ENCODE measurements around the gene OR10G4.
"Not testable (repeated sequence)": the region's sequence is repeated elsewhere in the genome, so short reads cannot be mapped to it uniquely, and the experiment has no call there.

The OR10G4 gene, protein sequence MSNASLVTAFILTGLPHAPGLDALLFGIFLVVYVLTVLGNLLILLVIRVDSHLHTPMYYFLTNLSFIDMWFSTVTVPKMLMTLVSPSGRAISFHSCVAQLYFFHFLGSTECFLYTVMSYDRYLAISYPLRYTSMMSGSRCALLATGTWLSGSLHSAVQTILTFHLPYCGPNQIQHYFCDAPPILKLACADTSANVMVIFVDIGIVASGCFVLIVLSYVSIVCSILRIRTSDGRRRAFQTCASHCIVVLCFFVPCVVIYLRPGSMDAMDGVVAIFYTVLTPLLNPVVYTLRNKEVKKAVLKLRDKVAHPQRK

DNA sequence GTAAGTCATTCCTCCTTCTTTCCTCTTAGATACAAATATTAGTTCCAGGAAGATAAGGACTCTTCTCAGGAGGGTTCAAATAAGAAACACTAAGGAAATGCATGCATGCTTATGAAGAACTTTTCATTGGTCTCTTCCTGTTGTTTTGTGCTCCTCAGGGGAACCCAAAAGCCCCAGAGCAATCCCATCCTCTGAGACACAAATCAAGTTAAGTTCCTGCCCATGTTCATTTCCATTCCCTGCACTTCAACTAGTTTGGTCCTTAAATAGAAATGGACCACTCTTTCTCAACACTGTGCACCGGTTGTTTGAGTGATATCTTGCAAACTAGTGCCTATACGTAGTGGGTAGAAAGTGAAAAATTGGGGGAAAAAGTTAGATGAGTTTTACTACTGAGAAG, at the start of gene OR10G4:
TSS of gene OR10G4 (plus strand) at position 301 of the 400 bp plus-strand sequence. CDS start 2,578 bp downstream, outside the sequence.
- Histone ChIP-seq H3K9me3 (ENCODE audit: control insufficient read depth, low read depth, low read length) (no peaks in the 10 kb centered on the region), H3K27me3 (ENCODE audit: control insufficient read depth, insufficient read depth, low read length) (no peaks in the 10 kb centered on the region), H3K27ac (ENCODE audit: low read length) (no peak within 1 kb of the TSS), H3K4me1 (ENCODE audit: control insufficient read depth, low read depth, low read length) (no peaks in the 10 kb centered on the region), H3K36me3 (ENCODE audit: control insufficient read depth, low read depth, low read length) (no peaks in the 10 kb centered on the region), H3K4me3 (ENCODE audit: low read length) (no peak within 1 kb of the TSS), H3K9ac (ENCODE audit: low read length) (no peak within 1 kb of the TSS)

DNA sequence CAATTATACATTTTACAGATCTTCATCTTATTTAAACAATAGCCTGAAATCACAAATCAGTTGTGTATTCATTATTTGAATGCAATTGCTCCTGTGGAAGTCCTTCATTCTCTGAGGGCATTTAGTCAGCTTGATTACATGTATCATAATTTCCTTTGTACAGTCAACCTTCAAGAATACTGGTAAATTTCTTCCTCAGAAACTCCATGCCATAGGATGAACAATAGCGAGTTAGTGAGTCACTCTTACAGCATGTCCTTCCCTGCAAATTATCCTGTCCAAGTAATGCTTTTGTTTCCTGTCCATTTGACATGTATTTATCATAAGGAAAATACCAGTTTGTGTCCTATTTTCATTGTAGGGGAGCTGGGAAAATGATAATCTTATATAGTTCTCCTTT, 39.0 kb upstream of the OR10G4 start:
- H3K27ac ChIP-seq (ENCODE audit: low read length), result no peak overlapping the region
- no peaks in the 10 kb centered on the region for H3K4me1 ChIP-seq (ENCODE audit: control insufficient read depth, low read depth, low read length)

DNA sequence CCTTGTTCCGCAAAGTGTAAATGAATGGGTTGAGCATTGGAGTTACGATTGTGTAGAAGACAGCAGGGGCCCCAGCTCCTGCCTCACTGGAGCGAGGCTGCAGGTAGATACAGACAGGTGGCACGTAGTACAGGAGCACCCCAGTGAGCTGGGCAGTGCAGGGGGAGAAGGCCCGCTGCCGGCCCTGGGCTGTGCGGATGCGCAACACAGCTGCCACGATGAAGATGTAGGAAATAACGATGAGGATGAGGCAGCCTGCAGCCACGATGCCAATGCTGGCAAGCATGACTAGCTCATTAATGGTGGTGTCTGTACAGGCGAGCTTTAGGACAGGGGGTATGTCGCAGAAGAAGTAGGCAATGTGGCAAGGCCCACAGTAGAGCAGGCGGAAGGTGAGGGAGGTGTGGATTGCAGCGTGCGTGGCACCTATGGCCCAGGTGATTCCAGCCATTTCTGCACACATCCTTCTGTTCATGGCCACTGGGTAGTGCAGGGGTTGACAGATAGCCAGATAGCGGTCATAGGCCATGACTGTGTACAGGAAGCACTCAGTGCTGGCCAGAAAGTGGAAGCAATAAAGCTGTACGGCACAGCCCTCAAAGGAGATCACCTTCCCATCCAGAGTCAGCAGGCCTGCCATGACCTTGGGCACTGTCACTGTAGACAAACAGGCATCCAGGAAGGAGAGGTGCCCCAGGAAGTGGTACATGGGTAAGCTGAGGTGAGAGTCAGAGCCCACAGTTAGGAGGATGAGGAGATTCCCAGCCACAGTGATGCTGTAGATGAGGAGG, 35.8 kb upstream of the OR10G4 start:
- Histone ChIP-seq H3K9me3 (ENCODE audit: control insufficient read depth, low read depth, low read length) (no peaks in the 10 kb centered on the region), H3K4me3 (ENCODE audit: low read length) (no peak overlapping the region), H3K9ac (ENCODE audit: low read length) (no peak overlapping the region), H3K36me3 (ENCODE audit: control insufficient read depth, low read depth, low read length) (no peaks in the 10 kb centered on the region), H3K4me1 (ENCODE audit: control insufficient read depth, low read depth, low read length) (no peaks in the 10 kb centered on the region), H3K27me3 (ENCODE audit: control insufficient read depth, insufficient read depth, low read length) (no peaks in the 10 kb centered on the region), H3K27ac (ENCODE audit: low read length) (no peak overlapping the region)

More for the DNA sequence above, 39.0 kb upstream of the OR10G4 start:
- Histone ChIP-seq H3K27me3 (ENCODE audit: control insufficient read depth, insufficient read depth, low read length) (no peaks in the 10 kb centered on the region), H3K4me3 (ENCODE audit: low read length) (no peak overlapping the region), H3K9ac (ENCODE audit: low read length) (no peak overlapping the region), H3K36me3 (ENCODE audit: control insufficient read depth, low read depth, low read length) (no peaks in the 10 kb centered on the region), H3K9me3 (ENCODE audit: control insufficient read depth, low read depth, low read length) (no peaks in the 10 kb centered on the region)

DNA sequence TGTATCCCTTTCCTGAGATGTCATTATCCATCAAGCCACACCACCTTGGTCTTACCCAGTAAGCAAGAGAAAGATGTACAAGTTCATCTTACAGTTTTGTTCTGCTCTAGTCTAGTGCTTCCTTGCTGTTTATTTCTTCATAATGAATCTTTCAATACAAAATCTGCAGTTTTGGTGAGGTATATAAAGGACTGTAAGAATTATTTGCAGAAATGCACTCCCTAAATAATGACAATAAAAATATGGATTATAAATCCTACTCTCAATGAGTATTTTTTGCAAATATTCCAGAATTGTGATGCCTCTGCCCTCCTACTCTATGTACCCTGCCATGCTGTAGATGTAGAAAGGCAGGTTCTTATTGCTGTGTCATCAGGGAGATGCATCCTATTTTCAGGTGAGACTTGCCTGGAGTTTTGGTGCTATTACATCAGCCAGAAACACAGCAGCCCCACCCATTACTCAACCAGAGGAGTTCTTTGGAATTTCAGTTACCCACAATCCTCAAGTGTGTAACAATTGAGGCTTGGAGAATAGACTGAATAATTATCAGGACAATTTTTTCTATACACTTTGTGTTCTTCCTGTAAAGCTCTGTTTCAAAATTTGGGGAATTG, 35.0 kb upstream of the OR10G4 start, which contains the start of gene OR10S1:
TSS of gene OR10S1 (minus strand) at position 51 of the 617 bp plus-strand sequence. CDS start 117 bp downstream, outside the sequence.
- Histone ChIP-seq H3K27me3 (ENCODE audit: control insufficient read depth, insufficient read depth, low read length) (no peaks in the 10 kb centered on the region), H3K4me3 (ENCODE audit: low read length) (no peak within 1 kb of the TSS), H3K9me3 (ENCODE audit: control insufficient read depth, low read depth, low read length) (no peaks in the 10 kb centered on the region), H3K27ac (ENCODE audit: low read length) (no peak within 1 kb of the TSS), H3K4me1 (ENCODE audit: control insufficient read depth, low read depth, low read length) (no peaks in the 10 kb centered on the region), H3K36me3 (ENCODE audit: control insufficient read depth, low read depth, low read length) (no peaks in the 10 kb centered on the region), H3K9ac (ENCODE audit: low read length) (no peak within 1 kb of the TSS)

DNA sequence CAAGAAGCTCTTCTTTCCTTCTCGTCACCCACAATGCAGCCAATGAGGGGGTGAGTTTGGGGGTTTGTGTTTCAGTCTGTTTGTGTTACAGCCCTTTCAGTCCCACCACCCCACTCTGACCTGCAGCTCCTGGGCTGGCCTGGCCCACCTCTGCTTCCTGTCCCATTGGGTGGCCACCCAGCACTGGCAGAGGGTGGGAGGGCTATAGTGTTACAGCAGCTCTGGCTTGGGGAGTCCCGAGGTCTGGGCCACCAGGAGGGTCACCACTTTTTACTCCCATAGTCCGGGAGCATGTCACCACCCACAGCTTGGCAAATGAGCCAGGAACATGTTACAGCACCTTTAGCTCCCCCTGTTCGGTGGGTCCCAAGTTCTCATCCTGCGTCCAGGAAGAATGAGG, 33.5 kb upstream of the OR10G4 start:
- Histone ChIP-seq H3K27ac (ENCODE audit: low read length) (no peak overlapping the region), H3K36me3 (ENCODE audit: control insufficient read depth, low read depth, low read length) (no peaks in the 10 kb centered on the region), H3K4me3 (ENCODE audit: low read length) (no peak overlapping the region), H3K9ac (ENCODE audit: low read length) (no peak overlapping the region), H3K27me3 (ENCODE audit: control insufficient read depth, insufficient read depth, low read length) (no peaks in the 10 kb centered on the region), H3K4me1 (ENCODE audit: control insufficient read depth, low read depth, low read length) (no peaks in the 10 kb centered on the region), H3K9me3 (ENCODE audit: control insufficient read depth, low read depth, low read length) (no peaks in the 10 kb centered on the region)

DNA sequence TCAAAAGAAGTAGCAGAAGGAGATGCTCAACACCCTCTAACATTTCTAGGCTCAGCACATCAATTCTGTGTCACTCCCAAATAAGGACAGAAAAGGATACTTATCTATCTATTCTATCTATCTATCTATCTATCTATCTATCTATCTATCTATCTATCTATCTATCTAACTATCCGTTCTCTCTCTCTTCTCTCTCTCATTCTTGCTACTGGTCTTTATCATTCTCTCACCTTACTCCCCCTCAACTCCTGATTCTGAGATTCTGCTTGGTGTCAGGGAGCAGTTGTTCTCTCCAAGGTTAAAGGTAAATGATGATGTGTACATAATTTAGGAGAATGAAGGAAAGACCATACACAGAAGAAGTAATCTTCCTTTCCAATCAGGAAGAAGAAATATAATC, 17.7 kb upstream of the OR10G4 start, which contains the start of gene OR10G6:
TSS of gene OR10G6 (minus strand) at position 43 of the 400 bp plus-strand sequence. CDS start at position 43, 0 bp downstream.
- H3K9me3 ChIP-seq (ENCODE audit: control insufficient read depth, low read depth, low read length), result no peaks in the 10 kb centered on the region
- no peak within 1 kb of the TSS for H3K9ac ChIP-seq (ENCODE audit: low read length)
- H3K27ac ChIP-seq (ENCODE audit: low read length), result no peak within 1 kb of the TSS
- H3K4me1 ChIP-seq (ENCODE audit: control insufficient read depth, low read depth, low read length), result no peaks in the 10 kb centered on the region
- H3K36me3 ChIP-seq (ENCODE audit: control insufficient read depth, low read depth, low read length), result no peaks in the 10 kb centered on the region
- no peaks in the 10 kb centered on the region for H3K27me3 ChIP-seq (ENCODE audit: control insufficient read depth, insufficient read depth, low read length)
- H3K4me3 ChIP-seq (ENCODE audit: low read length), result no peak within 1 kb of the TSS

DNA sequence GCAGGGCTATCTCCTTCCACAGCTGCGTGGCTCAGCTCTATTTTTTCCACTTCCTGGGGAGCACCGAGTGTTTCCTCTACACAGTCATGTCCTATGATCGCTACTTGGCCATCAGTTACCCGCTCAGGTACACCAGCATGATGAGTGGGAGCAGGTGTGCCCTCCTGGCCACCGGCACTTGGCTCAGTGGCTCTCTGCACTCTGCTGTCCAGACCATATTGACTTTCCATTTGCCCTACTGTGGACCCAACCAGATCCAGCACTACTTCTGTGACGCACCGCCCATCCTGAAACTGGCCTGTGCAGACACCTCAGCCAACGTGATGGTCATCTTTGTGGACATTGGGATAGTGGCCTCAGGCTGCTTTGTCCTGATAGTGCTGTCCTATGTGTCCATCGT, 3.0 kb downstream of the OR10G4 start:
- not testable (repeated sequence) for H3K9me3 ChIP-seq (ENCODE audit: control insufficient read depth, low read depth, low read length); H3K36me3 ChIP-seq (ENCODE audit: control insufficient read depth, low read depth, low read length); H3K4me3 ChIP-seq (ENCODE audit: low read length); H3K9ac ChIP-seq (ENCODE audit: low read length); H3K4me1 ChIP-seq (ENCODE audit: control insufficient read depth, low read depth, low read length); H3K27ac ChIP-seq (ENCODE audit: low read length); H3K27me3 ChIP-seq (ENCODE audit: control insufficient read depth, insufficient read depth, low read length)

DNA sequence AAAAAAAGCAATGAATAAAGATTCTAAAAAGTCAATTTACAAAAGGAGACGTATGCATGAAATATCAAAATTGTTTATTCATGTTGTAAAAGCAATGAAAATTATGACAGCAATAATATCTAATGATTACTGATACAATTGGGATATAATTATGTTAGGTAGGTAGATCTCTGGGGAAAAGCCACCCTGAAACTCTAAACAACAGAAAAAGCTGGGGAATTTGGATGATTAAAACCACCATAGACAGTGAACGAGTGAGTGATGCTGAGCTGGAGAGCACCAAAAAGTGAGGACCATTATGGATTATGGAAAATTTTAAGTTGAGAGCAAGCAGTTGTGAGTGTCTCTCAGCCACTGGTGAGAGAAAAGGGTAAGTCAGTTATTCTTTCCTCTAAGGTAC, 13.7 kb downstream of the OR10G4 start, which contains the start of gene OR10G8:
TSS of gene OR10G8 (plus strand) at position 301 of the 400 bp plus-strand sequence. CDS start 2,825 bp downstream, outside the sequence.
- Histone ChIP-seq H3K9me3 (ENCODE audit: control insufficient read depth, low read depth, low read length) (no peaks in the 10 kb centered on the region), H3K4me1 (ENCODE audit: control insufficient read depth, low read depth, low read length) (no peaks in the 10 kb centered on the region), H3K27ac (ENCODE audit: low read length) (no peak within 1 kb of the TSS), H3K4me3 (ENCODE audit: low read length) (no peak within 1 kb of the TSS), H3K9ac (ENCODE audit: low read length) (no peak within 1 kb of the TSS), H3K36me3 (ENCODE audit: control insufficient read depth, low read depth, low read length) (no peaks in the 10 kb centered on the region), H3K27me3 (ENCODE audit: control insufficient read depth, insufficient read depth, low read length) (no peaks in the 10 kb centered on the region)

DNA sequence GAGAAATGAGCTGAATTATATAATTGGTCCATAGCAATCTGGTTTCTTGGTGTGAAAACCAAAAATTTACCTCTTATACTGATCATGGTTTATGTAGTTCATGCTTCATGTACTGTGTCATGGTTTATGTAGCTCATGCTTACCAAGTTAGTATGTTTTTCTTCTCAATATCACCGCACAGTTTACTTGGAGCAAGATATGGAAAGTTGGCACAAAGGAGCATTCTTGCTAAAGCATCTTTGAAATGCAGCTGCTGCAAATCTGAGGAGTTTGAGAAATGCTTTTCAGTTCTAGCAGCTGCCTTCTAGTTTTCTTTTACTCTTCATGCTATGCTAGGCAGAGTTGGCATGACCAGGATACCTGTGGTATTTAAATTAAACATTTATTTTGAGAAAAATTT, 23.9 kb downstream of the OR10G4 start:
- H3K27me3 ChIP-seq (ENCODE audit: control insufficient read depth, insufficient read depth, low read length), result no peaks in the 10 kb centered on the region
- no peaks in the 10 kb centered on the region for H3K4me1 ChIP-seq (ENCODE audit: control insufficient read depth, low read depth, low read length)
- no peak overlapping the region for H3K4me3 ChIP-seq (ENCODE audit: low read length)
- no peak overlapping the region for H3K9ac ChIP-seq (ENCODE audit: low read length)
- H3K9me3 ChIP-seq (ENCODE audit: control insufficient read depth, low read depth, low read length), result no peaks in the 10 kb centered on the region
- H3K36me3 ChIP-seq (ENCODE audit: control insufficient read depth, low read depth, low read length), result no peaks in the 10 kb centered on the region
- H3K27ac ChIP-seq (ENCODE audit: low read length), result no peak overlapping the region

DNA sequence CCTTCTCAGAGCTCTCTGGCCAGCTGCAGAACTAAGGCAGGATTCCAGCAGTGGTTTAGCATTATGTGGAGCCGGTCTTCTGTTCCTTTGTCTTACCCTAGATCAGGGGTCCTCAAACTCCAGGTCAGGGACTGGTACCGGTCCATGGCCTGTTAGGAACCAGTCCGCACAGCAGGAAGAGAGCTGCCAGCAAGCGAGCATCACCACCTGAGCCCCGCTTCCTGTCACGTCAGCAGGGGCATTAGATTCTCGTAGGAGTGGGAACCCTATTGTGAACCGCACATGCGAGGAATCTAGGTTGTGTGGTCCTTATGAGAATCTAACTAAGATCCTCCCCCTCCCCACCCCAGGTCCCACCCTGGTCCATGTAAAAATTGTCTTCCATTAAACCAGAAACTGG, 26.8 kb downstream of the OR10G4 start:
- Histone ChIP-seq H3K27ac (ENCODE audit: low read length) (no peak overlapping the region), H3K36me3 (ENCODE audit: control insufficient read depth, low read depth, low read length) (no peaks in the 10 kb centered on the region), H3K4me1 (ENCODE audit: control insufficient read depth, low read depth, low read length) (no peaks in the 10 kb centered on the region), H3K27me3 (ENCODE audit: control insufficient read depth, insufficient read depth, low read length) (no peaks in the 10 kb centered on the region), H3K9me3 (ENCODE audit: control insufficient read depth, low read depth, low read length) (no peaks in the 10 kb centered on the region), H3K4me3 (ENCODE audit: low read length) (no peak overlapping the region), H3K9ac (ENCODE audit: low read length) (no peak overlapping the region)

DNA sequence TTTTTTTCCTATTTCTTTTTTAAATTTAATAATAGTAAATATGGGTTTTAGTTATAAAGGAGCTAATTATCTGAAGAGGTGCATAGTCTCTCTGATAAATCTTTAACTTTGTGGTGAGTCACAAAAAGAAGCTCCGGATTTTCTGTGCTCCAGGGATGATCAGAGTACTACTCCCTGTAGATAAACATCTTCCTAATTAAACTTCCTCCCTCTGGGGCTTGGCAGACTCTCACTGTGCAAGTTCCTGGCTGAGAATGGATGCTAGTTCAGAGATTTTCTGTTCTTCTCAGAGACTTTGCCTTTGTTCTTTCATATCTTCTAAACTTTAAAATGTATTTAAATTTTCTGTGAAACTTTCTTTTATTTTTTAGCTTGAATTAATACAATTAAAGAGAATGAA, 28.5 kb downstream of the OR10G4 start, which contains the start of gene OR10G7:
TSS of gene OR10G7 (minus strand) at position 72 of the 400 bp plus-strand sequence. CDS start 2,324 bp downstream, outside the sequence.
- no peak within 1 kb of the TSS for H3K9ac ChIP-seq (ENCODE audit: low read length)
- H3K4me1 ChIP-seq (ENCODE audit: control insufficient read depth, low read depth, low read length), result no peaks in the 10 kb centered on the region
- no peak within 1 kb of the TSS for H3K4me3 ChIP-seq (ENCODE audit: low read length)
- H3K9me3 ChIP-seq (ENCODE audit: control insufficient read depth, low read depth, low read length), result no peaks in the 10 kb centered on the region
- no peaks in the 10 kb centered on the region for H3K36me3 ChIP-seq (ENCODE audit: control insufficient read depth, low read depth, low read length)
- no peak within 1 kb of the TSS for H3K27ac ChIP-seq (ENCODE audit: low read length)
- H3K27me3 ChIP-seq (ENCODE audit: control insufficient read depth, insufficient read depth, low read length), result no peaks in the 10 kb centered on the region
